ENCODE results near the gene NEURL1B.

The NEURL1B gene

DNA sequence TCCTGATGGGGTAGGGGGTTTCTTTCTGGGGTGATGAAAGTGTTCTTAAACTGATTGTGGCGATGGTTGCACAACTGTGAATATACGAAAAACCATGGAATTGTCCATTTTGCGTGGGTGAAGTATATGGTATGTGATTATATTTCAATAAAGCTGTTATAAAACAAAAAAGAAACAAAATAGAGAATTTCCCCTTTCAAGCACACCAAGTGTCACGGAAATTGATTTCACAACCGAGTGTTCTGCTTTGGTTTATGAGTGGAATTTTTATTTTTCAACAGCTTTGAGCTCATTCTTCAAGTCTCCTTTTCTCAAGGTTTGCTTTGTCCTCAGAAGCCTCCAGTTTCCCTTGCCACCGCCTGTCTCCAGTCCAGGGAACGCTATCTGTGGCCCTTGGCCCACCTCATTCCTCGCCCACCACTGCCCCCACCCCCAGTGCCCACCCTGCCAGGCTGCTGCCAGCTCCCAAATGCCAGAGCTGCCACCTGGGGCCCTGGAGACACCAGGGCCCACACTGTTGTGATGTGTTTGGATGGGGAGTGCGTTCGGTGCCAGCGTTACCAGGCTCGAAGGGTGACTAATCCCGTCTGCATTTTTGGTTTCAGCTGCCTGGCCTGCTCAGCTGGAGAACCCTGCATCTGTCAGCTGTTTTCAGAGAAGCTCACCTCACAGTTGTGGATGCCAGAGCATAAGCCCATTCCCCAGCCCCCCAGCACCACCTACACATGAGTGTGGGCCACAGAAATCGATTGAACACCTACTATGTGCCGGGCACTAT lies 99.6 kb downstream of the NEURL1B start:
- DNase-seq: no peak
